Colonic mucosa (tissue), 4 donors: ENCODE results near the gene DNTT. TPM values are rescaled to one million over a fixed set of nuclear protein-coding genes. Genes with fewer than 3 reads are reported as not detected.
A peak's percentile ranks its signal among the peaks of the same experiment; 100 is the strongest.

Source experiments
- DNase-seq: peaks from one replicate; pipeline ENCODE4 v3.0.0-alpha.2; 2020
- H3K27ac ChIP-seq: fragments of 200-600 bp; one replicate; pipeline ENCODE4 v1.8.0; 2021
- H3K27me3 ChIP-seq: fragments of 200-600 bp; one replicate; pipeline ENCODE4 v1.8.0; 2021
- H3K36me3 ChIP-seq: fragments of 200-600 bp; one replicate; pipeline ENCODE4 v1.8.0; 2021
- H3K4me1 ChIP-seq: fragments of 200-600 bp; one replicate; pipeline ENCODE4 v1.8.0; 2021; ENCODE audit warnings: mild to moderate bottlenecking
- H3K4me3 ChIP-seq: fragments of 200-600 bp; one replicate; pipeline ENCODE4 v1.8.0; 2021
- H3K9ac ChIP-seq, 2 donors: one replicate each; pipeline ENCODE4 v1.7.0; 2013; ENCODE audit warnings: control low read depth in 2 of 2, low read depth in 2 of 2, low read length in 2 of 2
- H3K9me3 ChIP-seq: fragments of 200-600 bp; one replicate; pipeline ENCODE4 v1.8.0; 2021
- CTCF ChIP-seq: fragments of 200-600 bp; IDR thresholded peaks from one replicate; pipeline ENCODE4 v1.8.0; 2022; ENCODE audit warnings: antibody characterized with exemption, mild to moderate bottlenecking
- intact Hi-C: fragments of 100-400 bp; cut with DNase I; formaldehyde crosslinking; loops from one replicate; pipeline ENCODE4 v1.14.1; 2022
- total RNA-seq, 2 donors: library from RNA; stranded (reverse); fragmentation: NEBNext Ultra II Directional in 1 of 2; extraction: Animal tissue kit (Norgen Biotek cat#: 25700) in 1 of 2; gene quantifications; one replicate each; pipeline ENCODE4 v1.2.1, GENCODE V29; 2021
- donor health status: healthy.
- donor health status: DM: no; HTN: no; CAD: no.
- donor health status: DM: no; HTN: no; CAD: no.

Gene DNTT
- total RNA-seq, 2 donors from 2014 or later, result not detected

DNA sequence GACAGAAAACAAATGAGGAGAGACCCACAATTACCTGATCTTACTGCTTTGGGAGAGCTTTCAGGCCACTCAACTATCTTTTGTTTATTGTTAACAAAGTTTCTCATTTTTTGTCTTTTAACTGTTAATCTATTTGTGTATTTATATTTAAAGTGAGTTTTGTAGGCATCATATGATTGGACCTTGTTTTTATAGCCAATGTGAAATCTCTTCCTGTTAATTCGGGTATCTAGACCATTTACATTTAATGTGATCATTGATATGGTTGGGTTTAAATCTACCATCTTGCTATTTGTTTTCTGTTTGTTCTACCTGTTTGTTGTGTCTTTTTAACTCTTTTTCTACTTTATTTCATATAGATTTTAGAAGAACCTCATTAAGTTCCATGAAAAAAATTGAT is 42.1 kb downstream of the DNTT start:
- Histone ChIP-seq H3K36me3 (no peaks in the 10 kb centered on the region), H3K27me3 (no peaks in the 10 kb centered on the region), H3K9me3 (no peaks in the 10 kb centered on the region), H3K4me3 (no peak overlapping the region), H3K27ac (no peak overlapping the region), H3K9ac (no peak overlapping the region), H3K4me1 (no peaks in the 10 kb centered on the region)
- intact Hi-C loops, result no loop called here
- TF ChIP-seq CTCF, result no peak
- no peak for DNase-seq

GRCh38 chr10:96352027-96352426 is 47.8 kb downstream of the DNTT start:
- Histone ChIP-seq H3K4me1 (no peaks in the 10 kb centered on the region), H3K36me3 (no peaks in the 10 kb centered on the region), H3K9me3 (no peaks in the 10 kb centered on the region), H3K27ac (no peak overlapping the region), H3K27me3 (no peaks in the 10 kb centered on the region), H3K9ac (no peak overlapping the region), H3K4me3 (no peak overlapping the region)
- DNase-seq, result no peak
- TF ChIP-seq CTCF, result no peak
- intact Hi-C loops, result no loop called here

GRCh38 chr10:96352582-96352981 is 48.3 kb downstream of the DNTT start:
- TF ChIP-seq CTCF, result no peak
- no peaks in the 10 kb centered on the region for H3K4me1 ChIP-seq
- peak; percentile 50 for DNase-seq

GRCh38 chr10:96357038-96357620 is 52.9 kb downstream of the DNTT start:
- Histone ChIP-seq H3K4me1 (no peaks in the 10 kb centered on the region), H3K36me3 (no peaks in the 10 kb centered on the region), H3K27me3 (no peaks in the 10 kb centered on the region), H3K9ac (no peak overlapping the region), H3K9me3 (no peaks in the 10 kb centered on the region), H3K27ac (no peak overlapping the region), H3K4me3 (no peak overlapping the region)
- no peak for DNase-seq
- TF ChIP-seq CTCF, result no peak
- intact Hi-C loops, result no loop called here

More at GRCh38 chr10:96352582-96352981, 48.3 kb downstream of the DNTT start:
- H3K27ac ChIP-seq, result no peak overlapping the region
- H3K27me3 ChIP-seq, result no peaks in the 10 kb centered on the region
- no peak overlapping the region for H3K4me3 ChIP-seq
- H3K9ac ChIP-seq, result no peak overlapping the region
- no peaks in the 10 kb centered on the region for H3K9me3 ChIP-seq
- intact Hi-C loops, result no loop called here
- H3K36me3 ChIP-seq, result no peaks in the 10 kb centered on the region

GRCh38 chr10:96358851-96359540 is 54.8 kb downstream of the DNTT start, which contains the start of gene OPALIN:
Gene OPALIN, minus strand, starts transcription at chr10:96359002. Its CDS starts 106 bp downstream, at chr10:96358896.
- intact Hi-C loops, result no loop called here
- no peak for TF ChIP-seq CTCF
- no peak within 1 kb of the TSS for H3K27ac ChIP-seq

More at GRCh38 chr10:96358851-96359540, 54.8 kb downstream of the DNTT start, which contains the start of gene OPALIN:
- DNase-seq, result no peak
- Histone ChIP-seq H3K4me3 (no peak within 1 kb of the TSS), H3K4me1 (no peaks in the 10 kb centered on the region), H3K9ac (no peak within 1 kb of the TSS), H3K9me3 (no peaks in the 10 kb centered on the region), H3K36me3 (no peaks in the 10 kb centered on the region), H3K27me3 (no peaks in the 10 kb centered on the region)
